ENCODE data around the gene IL9.

Gene IL9

DNA sequence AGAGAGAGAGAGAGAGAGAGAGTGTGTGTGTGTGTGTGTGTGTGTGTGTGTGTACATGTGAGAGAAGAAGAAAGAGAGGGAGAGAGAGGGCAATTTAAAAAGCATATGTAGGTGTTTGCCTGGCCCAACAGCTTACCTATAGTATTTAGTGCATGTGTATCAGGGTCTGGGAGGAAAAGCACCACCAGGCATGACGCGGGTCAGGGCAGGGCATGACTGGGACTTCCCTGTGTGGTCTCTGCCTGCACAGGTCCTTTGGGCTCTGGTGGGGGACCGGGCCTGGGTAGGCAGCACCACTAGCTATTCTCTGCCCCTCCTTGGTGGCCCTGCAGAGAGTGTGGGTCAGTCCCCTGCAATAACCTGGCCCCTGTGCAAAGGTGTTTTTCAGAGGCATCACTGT is 16.1 kb downstream of the IL9 start:
- TF ChIP-seq, protein P1, sequence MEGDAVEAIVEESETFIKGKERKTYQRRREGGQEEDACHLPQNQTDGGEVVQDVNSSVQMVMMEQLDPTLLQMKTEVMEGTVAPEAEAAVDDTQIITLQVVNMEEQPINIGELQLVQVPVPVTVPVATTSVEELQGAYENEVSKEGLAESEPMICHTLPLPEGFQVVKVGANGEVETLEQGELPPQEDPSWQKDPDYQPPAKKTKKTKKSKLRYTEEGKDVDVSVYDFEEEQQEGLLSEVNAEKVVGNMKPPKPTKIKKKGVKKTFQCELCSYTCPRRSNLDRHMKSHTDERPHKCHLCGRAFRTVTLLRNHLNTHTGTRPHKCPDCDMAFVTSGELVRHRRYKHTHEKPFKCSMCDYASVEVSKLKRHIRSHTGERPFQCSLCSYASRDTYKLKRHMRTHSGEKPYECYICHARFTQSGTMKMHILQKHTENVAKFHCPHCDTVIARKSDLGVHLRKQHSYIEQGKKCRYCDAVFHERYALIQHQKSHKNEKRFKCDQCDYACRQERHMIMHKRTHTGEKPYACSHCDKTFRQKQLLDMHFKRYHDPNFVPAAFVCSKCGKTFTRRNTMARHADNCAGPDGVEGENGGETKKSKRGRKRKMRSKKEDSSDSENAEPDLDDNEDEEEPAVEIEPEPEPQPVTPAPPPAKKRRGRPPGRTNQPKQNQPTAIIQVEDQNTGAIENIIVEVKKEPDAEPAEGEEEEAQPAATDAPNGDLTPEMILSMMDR (IDR thresholded peaks at IDR 0.05; ENCODE audit: low read depth, low read length) = no peak
- no peak for DNase-seq (ENCODE audit: extremely low read depth, low read depth)

DNA sequence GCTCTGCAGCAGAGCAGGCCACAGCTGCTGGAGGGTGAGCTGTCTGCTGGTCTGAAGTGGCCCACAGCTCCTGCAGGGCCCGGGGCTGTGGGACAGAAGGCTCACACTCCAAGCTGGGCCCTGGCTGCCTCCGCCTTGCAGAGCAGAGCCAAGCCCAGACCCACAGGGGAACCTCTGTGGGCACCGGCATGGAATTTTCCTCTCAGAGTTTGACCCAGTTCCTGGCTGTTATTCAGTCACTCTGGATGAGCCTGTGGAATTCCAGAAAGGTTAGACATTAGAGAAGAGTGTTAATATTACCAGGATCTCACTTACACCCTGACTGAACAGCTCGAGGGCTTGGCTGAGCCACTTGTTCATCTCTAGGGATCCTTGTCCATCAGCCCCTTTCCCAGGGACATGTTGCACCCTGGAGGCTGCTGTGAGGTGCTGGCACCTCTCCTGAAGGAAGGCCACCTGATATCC is 17.5 kb downstream of the IL9 start:
- TF ChIP-seq, protein P1 (IDR thresholded peaks at IDR 0.05; ENCODE audit: low read depth, low read length) = no peak
- DNase-seq (ENCODE audit: extremely low read depth, low read depth) = no peak

DNA sequence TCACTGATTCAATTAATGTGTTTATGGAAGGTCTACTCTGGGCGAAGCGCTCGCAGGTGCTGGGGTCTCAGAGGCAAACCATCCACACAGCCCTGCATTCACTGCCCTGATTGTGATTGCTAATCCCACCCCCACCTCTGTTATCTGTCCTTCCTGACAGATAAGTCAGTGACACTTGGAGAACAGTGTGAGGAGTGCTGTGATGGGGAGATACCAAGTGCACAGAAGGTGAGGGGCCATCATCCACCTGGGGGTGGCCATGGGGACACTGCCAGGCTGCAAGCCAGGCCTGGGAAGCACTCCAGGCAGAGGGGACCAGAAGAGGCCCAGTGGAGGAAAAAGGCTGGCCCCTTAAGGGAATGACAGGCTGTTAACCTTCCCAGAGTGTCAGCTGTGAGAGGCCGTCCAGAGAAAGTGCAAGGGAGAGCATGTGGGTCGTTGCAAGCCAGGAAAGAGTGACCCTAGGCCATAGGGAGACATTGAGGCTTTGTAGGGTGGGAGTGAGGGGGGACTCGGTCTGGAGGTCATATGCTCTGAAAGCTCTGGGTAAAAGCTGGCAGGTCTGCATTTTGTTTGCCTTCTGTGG is 18.0 kb downstream of the IL9 start:
- DNase-seq (ENCODE audit: extremely low read depth, low read depth) = no peak
- TF ChIP-seq, protein P1 (IDR thresholded peaks at IDR 0.05; ENCODE audit: low read depth, low read length) = no peak

DNA sequence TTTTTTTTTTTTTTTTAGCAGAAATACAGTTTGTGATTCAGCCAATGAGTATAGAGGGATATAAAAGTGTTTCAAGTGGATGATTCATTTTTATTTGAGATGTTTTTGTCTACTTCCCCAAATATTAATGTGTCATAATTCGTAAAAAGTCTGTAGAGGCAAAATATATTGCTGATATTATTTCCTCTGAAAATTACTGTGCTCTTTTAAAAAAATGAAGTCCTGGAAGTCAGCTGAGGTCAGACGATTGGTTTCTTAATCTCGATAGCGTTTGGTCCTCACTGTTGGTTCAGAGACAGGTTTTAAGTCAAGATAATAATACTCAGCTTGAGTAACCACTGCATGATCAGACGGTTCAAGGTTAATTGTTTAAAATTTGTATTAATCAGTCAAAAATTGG is 19.5 kb downstream of the IL9 start:
- DNase-seq (ENCODE audit: extremely low read depth, low read depth) = no peak
- TF ChIP-seq, protein P1 (IDR thresholded peaks at IDR 0.05; ENCODE audit: low read depth, low read length) = no peak

DNA sequence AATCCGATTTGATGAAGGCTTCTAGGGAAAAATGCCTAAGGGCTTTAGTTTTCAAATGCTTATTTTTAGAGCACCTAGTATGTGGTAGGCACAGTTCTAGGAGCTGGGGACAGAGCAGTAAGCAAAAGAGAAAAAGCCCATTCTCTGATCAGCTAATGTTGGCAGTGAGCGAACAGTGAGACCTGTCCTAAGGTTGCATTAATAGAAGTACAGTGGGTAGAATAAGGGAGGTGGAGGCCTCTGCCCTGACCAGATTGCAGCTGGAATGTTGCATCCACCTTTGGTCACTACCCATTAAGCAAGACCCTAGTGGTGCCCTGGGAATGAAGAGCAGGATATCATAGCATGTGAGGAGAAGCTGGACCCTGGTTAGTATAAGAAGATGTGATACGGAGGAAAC is 20.1 kb downstream of the IL9 start:
- DNase-seq (ENCODE audit: extremely low read depth, low read depth) = no peak
- TF ChIP-seq, protein P1 (IDR thresholded peaks at IDR 0.05; ENCODE audit: low read depth, low read length) = no peak

DNA sequence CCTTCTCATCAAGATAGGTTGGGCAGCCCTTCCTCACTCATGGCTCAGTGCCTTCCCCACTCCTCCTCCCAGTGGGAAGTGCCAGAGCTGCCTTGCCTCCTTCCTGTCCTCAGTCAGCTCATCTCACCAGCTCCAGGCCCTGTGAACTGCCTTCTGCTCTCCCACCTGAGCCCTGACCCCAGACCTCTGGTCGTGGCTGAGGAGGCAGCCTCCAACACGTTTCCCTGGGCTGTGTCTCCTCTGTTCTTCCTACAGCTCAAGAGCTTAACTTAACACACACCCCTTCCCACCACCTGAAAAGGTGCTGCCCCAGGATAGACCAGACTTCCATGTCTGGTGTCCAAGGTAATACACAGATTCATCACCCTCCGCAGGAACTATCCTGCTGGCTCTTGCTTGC is 21.2 kb downstream of the IL9 start:
- TF ChIP-seq, protein P1 (IDR thresholded peaks at IDR 0.05; ENCODE audit: low read depth, low read length) = no peak
- DNase-seq (ENCODE audit: extremely low read depth, low read depth) = no peak

DNA sequence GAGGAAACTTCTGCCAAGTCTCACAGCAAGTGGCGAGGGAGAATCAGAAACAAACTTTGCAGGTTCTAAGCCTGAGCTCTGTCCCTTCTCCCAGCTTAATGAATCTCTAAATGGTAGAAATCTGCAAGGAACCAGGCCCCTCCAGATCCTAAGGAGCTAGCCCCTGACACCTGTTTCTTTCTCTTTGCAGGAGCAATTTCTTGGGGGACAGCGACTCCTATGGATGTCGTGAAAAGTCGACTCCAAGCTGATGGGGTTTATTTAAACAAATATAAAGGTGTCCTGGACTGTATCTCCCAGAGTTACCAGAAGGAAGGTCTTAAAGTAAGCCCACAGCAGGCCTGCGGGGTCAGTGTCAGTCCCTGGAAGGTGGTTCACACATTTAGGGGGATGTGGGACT is 21.8 kb downstream of the IL9 start:
- DNase-seq (ENCODE audit: extremely low read depth, low read depth) = no peak
- TF ChIP-seq, protein P1 (IDR thresholded peaks at IDR 0.05; ENCODE audit: low read depth, low read length) = no peak
